ENCODE measurements around the gene KATNBL1. TPM values are rescaled to one million over a fixed set of nuclear protein-coding genes. Genes with fewer than 3 reads are reported as not detected.
"Not testable (repeated sequence)": the region's sequence is repeated elsewhere in the genome, so short reads cannot be mapped to it uniquely, and the experiment has no call there.

KATNBL1 gene
- total and polyA plus RNA-seq, 5 donors from 2014 or later, result 25.3 to 36.3 (median 26.7) TPM

GRCh38 chr15:34216527-34217270 is 6.8 kb upstream of the KATNBL1 start:
- no peak overlapping the region for H3K4me3 Mint-ChIP-seq
- no peak overlapping the region for H3K27ac Mint-ChIP-seq
- peaks cover 0 to 5% (median 0%) of the 10 kb centered on the region in 4 donors for H3K4me1 Mint-ChIP-seq
- H3K9me3 ChIP-seq (ENCODE audit: control insufficient read depth in 2 of 2, low read length in 2 of 2), result no peaks in the 10 kb centered on the region
- no peaks in the 10 kb centered on the region for H3K4me1 ChIP-seq (ENCODE audit: control insufficient read depth, insufficient read depth, low read length, poor library complexity, severe bottlenecking)
- H3K36me3 ChIP-seq (ENCODE audit: control insufficient read depth, insufficient read depth, low read length), result no peaks in the 10 kb centered on the region
- no peak for DNase-seq
- peaks cover 3% of the 10 kb centered on the region for H3K27me3 ChIP-seq (ENCODE audit: control insufficient read depth, insufficient read depth, low read length)
- ATAC-seq (ENCODE audit: low read depth in 2 of 2), result no peak
- H3K36me3 Mint-ChIP-seq, result no peaks in the 10 kb centered on the region
- H3K4me3 ChIP-seq (ENCODE audit: low read depth, low read length), result no peak overlapping the region
- peaks cover 21% of the 10 kb centered on the region for H3K27me3 Mint-ChIP-seq
- H3K9me3 Mint-ChIP-seq, result no peaks in the 10 kb centered on the region
- H3K27ac ChIP-seq (ENCODE audit: insufficient read depth, low read length, poor library complexity, severe bottlenecking), result no peak overlapping the region

- Histone ChIP-seq H3K27me3 (ENCODE audit: control insufficient read depth, insufficient read depth, low read length) (peaks cover 3% of the 10 kb centered on the region), H3K4me1 (ENCODE audit: control insufficient read depth, insufficient read depth, low read length, poor library complexity, severe bottlenecking) (peaks cover 8% of the 10 kb centered on the region), H3K9me3 (ENCODE audit: control insufficient read depth in 2 of 2, low read length in 2 of 2) (no peaks in the 10 kb centered on the region), H3K27ac (ENCODE audit: insufficient read depth, low read length, poor library complexity, severe bottlenecking) (no peak overlapping the region), H3K4me3 (ENCODE audit: low read depth, low read length) (no peak overlapping the region), H3K36me3 (ENCODE audit: control insufficient read depth, insufficient read depth, low read length) (no peaks in the 10 kb centered on the region)
- Mint-ChIP-seq H3K36me3 (no peaks in the 10 kb centered on the region), H3K27ac (peak overlapping the region in 1 of 3 donors; percentile 55), H3K4me3 (no peak overlapping the region), H3K27me3 (peaks cover 14% of the 10 kb centered on the region), H3K4me1 (peaks cover under 1 to 7% (median 4%) of the 10 kb centered on the region in 4 donors), H3K9me3 (no peaks in the 10 kb centered on the region)
- ATAC-seq (ENCODE audit: low read depth in 2 of 2) (no peak), DNase-seq (no peak)
Observed at GRCh38 chr15:34214135-34214534, 4.2 kb upstream of the KATNBL1 start.

DNA sequence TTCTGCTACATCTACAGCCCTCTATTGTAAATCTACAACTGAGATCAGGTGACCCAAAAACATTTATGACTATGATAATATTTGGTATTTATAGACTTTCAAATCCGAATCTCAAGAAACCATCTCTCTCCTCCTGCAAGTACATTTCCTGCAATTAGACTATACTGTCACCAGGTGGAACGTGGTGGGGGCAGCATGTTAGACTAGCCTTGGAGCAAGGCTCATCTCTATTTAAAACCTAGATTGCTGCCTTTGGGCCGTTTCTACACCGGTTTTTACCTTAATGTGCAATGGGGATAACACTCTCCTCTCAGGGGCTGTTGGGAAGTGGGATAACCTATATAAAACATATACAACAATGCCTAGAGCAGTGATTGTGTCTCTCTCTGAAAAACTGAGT is 3.8 kb upstream of the KATNBL1 start:
- H3K9me3 ChIP-seq (ENCODE audit: control insufficient read depth in 2 of 2, low read length in 2 of 2), result no peaks in the 10 kb centered on the region
- peaks cover 2 to 11% (median 7%) of the 10 kb centered on the region in 4 donors for H3K4me1 Mint-ChIP-seq
- H3K4me3 ChIP-seq (ENCODE audit: low read depth, low read length), result no peak overlapping the region
- no peaks in the 10 kb centered on the region for H3K36me3 Mint-ChIP-seq
- H3K4me1 ChIP-seq (ENCODE audit: control insufficient read depth, insufficient read depth, low read length, poor library complexity, severe bottlenecking), result peaks cover 12% of the 10 kb centered on the region
- H3K36me3 ChIP-seq (ENCODE audit: control insufficient read depth, insufficient read depth, low read length), result no peaks in the 10 kb centered on the region
- no peak overlapping the region for H3K27ac ChIP-seq (ENCODE audit: insufficient read depth, low read length, poor library complexity, severe bottlenecking)
- H3K27me3 ChIP-seq (ENCODE audit: control insufficient read depth, insufficient read depth, low read length), result peaks cover 3% of the 10 kb centered on the region
- ATAC-seq (ENCODE audit: low read depth in 2 of 2) (no peak), DNase-seq (no peak)
- H3K9me3 Mint-ChIP-seq, result no peaks in the 10 kb centered on the region
- H3K27ac Mint-ChIP-seq, result no peak overlapping the region
- H3K27me3 Mint-ChIP-seq, result peaks cover 14% of the 10 kb centered on the region
- no peak overlapping the region for H3K4me3 Mint-ChIP-seq

DNA sequence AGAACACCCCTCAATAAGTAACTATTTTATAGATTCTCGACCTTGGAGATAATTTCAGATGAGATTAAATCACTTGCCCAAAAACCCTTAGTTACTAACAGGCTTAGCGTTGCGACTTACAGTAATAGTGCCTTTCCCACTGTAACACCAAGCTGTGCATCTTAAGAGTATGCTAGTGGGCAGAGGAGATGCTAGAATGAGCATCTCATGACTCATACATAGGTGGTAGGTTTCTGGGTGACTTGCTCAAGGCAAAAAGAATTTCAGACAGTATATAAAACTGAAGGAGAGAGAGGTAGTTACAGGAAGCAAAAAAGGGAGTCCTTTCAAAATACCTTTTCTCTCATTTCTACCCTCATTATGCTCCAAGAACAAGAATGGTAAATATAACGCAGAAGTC is 3.9 kb downstream of the KATNBL1 start:
- ATAC-seq (ENCODE audit: low read depth in 2 of 2) (no peak), DNase-seq (no peak)
- Mint-ChIP-seq H3K27me3 (no peaks in the 10 kb centered on the region), H3K9me3 (peaks cover 0 to 2% (median 0%) of the 10 kb centered on the region in 7 donors), H3K36me3 (peaks cover 14% of the 10 kb centered on the region), H3K4me1 (peaks cover 23 to 31% (median 25%) of the 10 kb centered on the region in 4 donors), H3K4me3 (peak overlapping the region in 2 of 4 donors; percentile 7 to 90), H3K27ac (peak overlapping the region in 1 of 3 donors; percentile 41)
- Histone ChIP-seq H3K9me3 (ENCODE audit: control insufficient read depth in 2 of 2, low read length in 2 of 2) (no peaks in the 10 kb centered on the region), H3K36me3 (ENCODE audit: control insufficient read depth, insufficient read depth, low read length) (no peaks in the 10 kb centered on the region), H3K4me3 (ENCODE audit: low read depth, low read length) (no peak overlapping the region), H3K27me3 (ENCODE audit: control insufficient read depth, insufficient read depth, low read length) (no peaks in the 10 kb centered on the region), H3K4me1 (ENCODE audit: control insufficient read depth, insufficient read depth, low read length, poor library complexity, severe bottlenecking) (peaks cover 20% of the 10 kb centered on the region), H3K27ac (ENCODE audit: insufficient read depth, low read length, poor library complexity, severe bottlenecking) (no peak overlapping the region)

DNA sequence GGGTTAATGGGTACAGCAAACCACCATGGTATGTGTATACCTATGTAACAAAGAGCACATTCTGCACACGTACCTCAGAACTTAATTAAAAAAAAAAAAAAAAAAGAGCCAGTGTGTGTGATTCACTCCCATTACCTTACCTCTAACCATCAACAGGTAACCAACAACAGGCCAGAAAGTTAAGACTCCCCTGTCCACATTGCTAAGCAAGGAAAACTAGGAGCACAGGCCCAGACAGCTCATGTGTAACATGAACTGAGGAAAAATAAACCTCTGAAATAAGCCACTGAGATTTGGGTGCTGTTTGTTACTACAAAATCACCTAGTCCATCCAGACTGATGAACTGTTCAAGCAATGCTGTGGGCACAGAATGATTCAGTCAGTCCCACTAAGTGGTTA is 6.0 kb downstream of the KATNBL1 start:
- ATAC-seq (ENCODE audit: low read depth in 2 of 2) (no peak), DNase-seq (no peak)
- peaks cover 0 to 2% (median 0%) of the 10 kb centered on the region in 7 donors for H3K9me3 Mint-ChIP-seq
- H3K27ac ChIP-seq (ENCODE audit: insufficient read depth, low read length, poor library complexity, severe bottlenecking), result no peak overlapping the region
- no peak overlapping the region for H3K27ac Mint-ChIP-seq
- peaks cover 20 to 27% (median 22%) of the 10 kb centered on the region in 4 donors for H3K4me1 Mint-ChIP-seq
- H3K27me3 Mint-ChIP-seq, result no peaks in the 10 kb centered on the region
- no peaks in the 10 kb centered on the region for H3K36me3 ChIP-seq (ENCODE audit: control insufficient read depth, insufficient read depth, low read length)
- no peaks in the 10 kb centered on the region for H3K27me3 ChIP-seq (ENCODE audit: control insufficient read depth, insufficient read depth, low read length)
- no peak overlapping the region for H3K4me3 ChIP-seq (ENCODE audit: low read depth, low read length)
- H3K36me3 Mint-ChIP-seq, result peaks cover 23% of the 10 kb centered on the region
- no peak overlapping the region for H3K4me3 Mint-ChIP-seq
- H3K4me1 ChIP-seq (ENCODE audit: control insufficient read depth, insufficient read depth, low read length, poor library complexity, severe bottlenecking), result peaks cover 10% of the 10 kb centered on the region
- no peaks in the 10 kb centered on the region for H3K9me3 ChIP-seq (ENCODE audit: control insufficient read depth in 2 of 2, low read length in 2 of 2)

- no peak for DNase-seq
- Mint-ChIP-seq H3K4me3 (no peak overlapping the region), H3K9me3 (peaks cover 0 to 2% (median 0%) of the 10 kb centered on the region in 7 donors), H3K27me3 (no peaks in the 10 kb centered on the region), H3K4me1 (peaks cover 14 to 23% (median 19%) of the 10 kb centered on the region in 4 donors), H3K36me3 (peaks cover 23% of the 10 kb centered on the region), H3K27ac (peak overlapping the region in 2 of 3 donors; percentile 12 to 46)
- Histone ChIP-seq H3K36me3 (ENCODE audit: control insufficient read depth, insufficient read depth, low read length) (no peaks in the 10 kb centered on the region), H3K27me3 (ENCODE audit: control insufficient read depth, insufficient read depth, low read length) (no peaks in the 10 kb centered on the region), H3K4me3 (ENCODE audit: low read depth, low read length) (no peak overlapping the region), H3K4me1 (ENCODE audit: control insufficient read depth, insufficient read depth, low read length, poor library complexity, severe bottlenecking) (peaks cover 5% of the 10 kb centered on the region), H3K9me3 (ENCODE audit: control insufficient read depth in 2 of 2, low read length in 2 of 2) (no peaks in the 10 kb centered on the region), H3K27ac (ENCODE audit: insufficient read depth, low read length, poor library complexity, severe bottlenecking) (no peak overlapping the region)
- no peak for ATAC-seq (ENCODE audit: low read depth in 2 of 2)
Observed at GRCh38 chr15:34203305-34203704, 6.6 kb downstream of the KATNBL1 start.

GRCh38 chr15:34193272-34193671 is 16.6 kb downstream of the KATNBL1 start:
- not testable (repeated sequence) for H3K27me3 Mint-ChIP-seq; H3K27ac Mint-ChIP-seq; H3K4me1 ChIP-seq (ENCODE audit: control insufficient read depth, insufficient read depth, low read length, poor library complexity, severe bottlenecking); H3K27me3 ChIP-seq (ENCODE audit: control insufficient read depth, insufficient read depth, low read length); ATAC-seq (ENCODE audit: low read depth in 2 of 2); DNase-seq; H3K36me3 ChIP-seq (ENCODE audit: control insufficient read depth, insufficient read depth, low read length); H3K4me3 ChIP-seq (ENCODE audit: low read depth, low read length); H3K9me3 Mint-ChIP-seq; H3K36me3 Mint-ChIP-seq; H3K4me3 Mint-ChIP-seq; H3K9me3 ChIP-seq (ENCODE audit: control insufficient read depth in 2 of 2, low read length in 2 of 2); H3K27ac ChIP-seq (ENCODE audit: insufficient read depth, low read length, poor library complexity, severe bottlenecking)
- H3K4me1 Mint-ChIP-seq, result peaks cover 0 to 29% (median 17%) of the 10 kb centered on the region in 4 donors

GRCh38 chr15:34188711-34189110 is 21.2 kb downstream of the KATNBL1 start:
- Histone ChIP-seq H3K4me1 (ENCODE audit: control insufficient read depth, insufficient read depth, low read length, poor library complexity, severe bottlenecking) (no peaks in the 10 kb centered on the region), H3K27me3 (ENCODE audit: control insufficient read depth, insufficient read depth, low read length) (no peaks in the 10 kb centered on the region), H3K4me3 (ENCODE audit: low read depth, low read length) (no peak overlapping the region), H3K36me3 (ENCODE audit: control insufficient read depth, insufficient read depth, low read length) (no peaks in the 10 kb centered on the region), H3K9me3 (ENCODE audit: control insufficient read depth in 2 of 2, low read length in 2 of 2) (no peaks in the 10 kb centered on the region), H3K27ac (ENCODE audit: insufficient read depth, low read length, poor library complexity, severe bottlenecking) (no peak overlapping the region)
- Mint-ChIP-seq H3K4me1 (peaks cover 0 to 29% (median 12%) of the 10 kb centered on the region in 4 donors), H3K4me3 (no peak overlapping the region), H3K27ac (no peak overlapping the region), H3K27me3 (no peaks in the 10 kb centered on the region), H3K9me3 (no peaks in the 10 kb centered on the region), H3K36me3 (peaks cover 15% of the 10 kb centered on the region)
- ATAC-seq (ENCODE audit: low read depth in 2 of 2) (no peak), DNase-seq (no peak)
